GM19324 (cell line): ENCODE measurements around the gene RASGRF2.

Experiments
- ATAC-seq: cut with Tn5 transposase; IDR thresholded peaks from one replicate; pipeline ENCODE4 v1.9.1; 2021; ENCODE audit warnings: mild to moderate bottlenecking, moderate library complexity; ENCODE audit not compliant: unreplicated experiment, low FRiP score

The RASGRF2 gene

DNA sequence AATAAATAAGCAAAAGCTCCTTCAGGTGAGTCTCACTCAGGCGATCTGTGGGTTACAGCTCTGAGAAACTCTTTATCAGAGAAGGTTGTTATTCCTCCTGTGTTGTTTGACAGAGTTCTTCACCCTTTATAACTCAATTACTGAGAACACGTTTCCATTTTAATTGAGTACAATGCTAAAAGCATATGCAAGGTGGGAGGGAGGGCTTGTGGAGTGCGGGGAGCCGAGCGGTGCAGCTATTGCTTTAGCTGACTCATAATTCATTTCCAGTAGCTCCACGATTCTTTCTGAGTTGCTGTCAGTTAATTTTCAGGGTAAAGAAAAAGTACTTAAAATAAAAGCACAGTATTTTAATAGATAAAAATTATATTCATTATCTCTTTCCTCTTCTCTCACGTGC is 168.3 kb downstream of the RASGRF2 start:
- no peak for ATAC-seq

DNA sequence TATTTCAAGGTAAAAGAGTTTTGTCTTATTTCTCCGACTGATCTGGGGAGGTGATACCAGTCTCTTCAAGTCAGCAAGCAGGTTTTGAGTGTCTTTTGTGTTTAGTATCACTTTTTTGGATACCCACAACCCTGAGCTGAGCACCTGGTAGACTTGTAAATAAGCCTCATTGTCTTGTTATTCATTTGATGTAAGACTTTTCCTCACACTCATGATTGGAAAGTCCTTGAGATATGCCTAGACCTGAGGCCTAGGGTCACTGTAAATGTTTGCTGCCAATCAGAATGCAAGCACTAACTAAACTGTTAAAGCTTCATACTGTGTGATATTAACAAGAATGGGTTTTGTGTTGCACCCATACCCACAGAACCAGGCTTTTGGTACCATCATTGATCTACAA is 172.2 kb downstream of the RASGRF2 start:
- no peak for ATAC-seq

DNA sequence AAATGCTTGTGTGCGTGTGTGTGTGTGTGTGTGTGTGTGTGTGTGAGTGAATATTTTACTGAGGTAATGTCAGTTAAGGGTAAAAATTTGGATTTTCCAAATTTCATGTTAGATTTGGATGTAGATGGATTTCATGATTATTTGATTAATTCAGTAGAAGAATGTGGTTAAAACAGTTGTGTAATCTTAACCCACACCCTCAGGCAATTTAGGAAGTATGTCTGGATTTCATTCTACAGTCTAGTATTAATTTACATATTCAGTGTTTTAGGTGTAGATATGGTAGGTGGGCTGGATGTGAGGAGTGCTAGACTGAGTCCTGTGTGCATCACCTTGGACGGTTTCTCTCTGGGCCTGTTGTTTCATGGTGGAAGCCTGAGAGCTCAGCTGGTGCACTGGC is 173.9 kb downstream of the RASGRF2 start:
- no peak for ATAC-seq

DNA sequence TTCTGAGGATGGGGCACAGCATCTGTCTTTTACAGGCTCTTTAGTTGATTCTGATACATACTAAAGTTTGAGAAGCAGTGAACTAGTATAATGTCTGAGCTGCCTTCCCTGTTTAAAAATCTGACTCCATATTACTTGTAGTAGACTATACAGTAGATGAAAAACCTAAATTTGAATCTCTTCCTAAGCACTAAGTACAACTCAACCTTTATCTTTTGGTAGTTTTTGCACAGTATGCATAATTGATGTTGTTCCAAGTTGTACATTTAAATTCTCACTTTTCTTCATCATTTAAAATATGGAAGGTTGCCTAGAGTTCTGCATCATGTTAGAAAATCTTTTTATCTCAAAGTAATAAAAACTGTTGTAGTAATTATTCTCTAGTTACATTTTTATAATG is 174.4 kb downstream of the RASGRF2 start:
- ATAC-seq: no peak

DNA sequence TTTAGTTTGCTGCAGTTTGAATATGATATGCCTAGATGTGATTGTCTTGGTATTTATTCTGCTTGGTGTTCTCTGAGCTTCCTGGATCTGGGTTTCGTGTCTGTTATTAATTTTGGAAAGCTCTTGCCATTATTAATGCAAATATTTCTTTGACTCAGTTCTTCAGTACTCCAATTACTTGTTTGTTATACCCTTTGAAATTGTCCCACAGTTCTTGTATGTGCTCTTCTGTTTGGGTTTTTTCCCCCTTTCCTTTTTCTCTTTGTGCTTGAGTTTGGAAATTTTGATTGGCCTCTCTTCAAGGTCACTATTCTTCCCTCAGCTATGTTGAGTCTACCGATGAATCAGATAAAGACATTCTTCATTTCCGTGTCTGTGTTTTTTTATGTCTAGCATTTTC is 176.4 kb downstream of the RASGRF2 start:
- ATAC-seq: no peak

DNA sequence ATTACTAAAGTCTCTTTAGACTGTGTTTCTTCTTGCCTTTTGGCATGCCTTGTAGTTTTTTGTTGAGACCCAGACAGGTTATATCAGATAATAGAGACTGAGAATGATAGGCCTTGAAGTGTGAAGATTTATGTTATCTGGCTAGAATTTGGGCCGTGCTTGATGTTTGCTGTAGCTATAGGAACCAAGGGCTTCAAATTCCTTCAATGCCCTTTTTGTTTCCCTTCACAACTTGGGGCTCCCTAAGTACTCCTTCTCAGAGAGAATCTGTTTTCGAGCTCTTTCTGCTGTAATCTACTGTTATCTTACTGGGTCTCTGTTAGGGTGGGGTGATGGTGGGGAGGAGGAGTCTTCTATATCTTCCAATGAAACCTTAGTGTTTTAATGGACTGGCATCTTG is 177.7 kb downstream of the RASGRF2 start:
- ATAC-seq: no peak

DNA sequence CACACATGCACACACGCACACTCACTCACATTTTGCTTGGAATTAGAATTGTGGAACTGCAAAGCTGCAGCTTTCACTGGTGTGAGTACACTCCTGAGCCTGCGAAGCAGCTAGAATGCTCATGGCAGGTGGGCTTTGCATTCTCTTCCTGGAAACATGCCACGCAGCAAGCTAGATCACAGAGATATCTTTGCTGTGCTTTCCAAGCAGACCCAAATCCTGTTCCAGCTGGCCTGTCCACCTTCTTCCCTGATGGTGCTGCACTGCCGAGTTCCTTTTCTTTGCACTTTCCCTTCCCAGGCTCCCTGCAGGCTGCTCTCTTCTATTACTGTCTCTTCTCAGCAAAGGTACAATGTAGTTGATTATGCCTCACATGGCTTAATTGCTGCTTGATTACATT is 180.3 kb downstream of the RASGRF2 start:
- ATAC-seq: no peak

DNA sequence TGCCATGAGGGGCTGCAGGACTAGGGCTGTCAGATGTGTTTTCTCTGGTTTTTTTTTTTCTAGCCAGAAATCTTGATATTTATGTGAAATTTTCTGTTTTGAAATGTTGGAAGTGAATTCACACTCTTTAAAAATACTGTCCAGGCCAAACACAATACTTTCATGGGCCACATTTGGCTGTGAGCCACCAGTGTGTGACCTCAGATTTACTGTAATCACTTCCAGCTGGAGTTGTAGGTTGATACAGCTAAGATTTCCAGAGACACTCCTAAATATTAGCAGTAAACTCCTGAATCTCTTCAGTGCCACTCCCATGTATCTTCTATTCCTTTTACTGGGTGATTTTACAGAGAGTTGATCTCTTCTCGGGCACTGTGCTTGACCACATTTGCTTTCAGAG is 180.8 kb downstream of the RASGRF2 start:
- ATAC-seq: no peak

DNA sequence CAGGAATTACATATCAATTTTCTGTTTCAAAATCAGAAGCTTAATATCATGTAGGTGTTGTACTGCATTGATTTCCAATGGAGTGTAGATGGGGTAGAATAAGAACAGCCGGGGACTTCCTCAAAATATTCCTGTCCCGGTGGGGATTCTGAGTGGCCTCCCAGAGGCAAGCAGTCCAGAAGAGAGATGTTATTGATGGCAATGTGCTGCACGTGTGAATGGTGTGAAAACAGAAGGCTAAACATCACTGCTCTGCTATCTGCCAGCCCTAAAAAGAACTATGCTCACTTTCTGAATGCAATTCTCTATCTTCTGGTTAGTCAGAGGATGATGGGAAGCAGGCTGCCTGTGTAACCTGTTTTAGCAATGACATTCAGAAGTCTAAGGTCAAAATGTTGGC is 181.9 kb downstream of the RASGRF2 start:
- no peak for ATAC-seq

DNA sequence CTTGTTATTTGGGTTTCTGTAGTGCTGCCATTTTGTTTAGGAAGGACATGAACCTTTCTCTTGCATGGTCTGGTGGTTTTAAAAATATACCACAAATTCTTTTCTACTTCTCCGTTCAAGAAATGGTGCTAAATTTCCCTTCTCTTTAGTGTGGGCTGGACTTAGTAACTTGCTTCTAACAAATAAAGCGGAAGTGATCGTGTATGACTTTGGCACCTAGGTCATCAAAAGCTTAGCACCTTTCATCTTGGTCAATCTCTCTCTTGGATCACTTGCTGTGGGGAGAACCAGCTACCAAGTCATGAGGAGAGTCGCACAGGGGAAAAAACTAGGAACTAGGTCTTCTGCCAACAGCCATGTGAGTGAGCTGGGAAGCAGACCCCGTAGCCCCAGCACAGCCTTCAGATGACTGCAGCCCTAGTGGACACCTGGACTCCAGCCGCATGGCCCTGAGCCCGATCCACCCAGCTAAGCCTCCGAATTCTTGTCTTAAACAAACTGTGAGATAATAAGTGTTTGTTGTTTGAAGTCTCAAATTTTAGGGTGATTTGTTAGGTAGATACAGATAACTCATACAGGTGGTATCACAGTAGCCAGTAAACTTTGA is 185.3 kb downstream of the RASGRF2 start:
- no peak for ATAC-seq

DNA sequence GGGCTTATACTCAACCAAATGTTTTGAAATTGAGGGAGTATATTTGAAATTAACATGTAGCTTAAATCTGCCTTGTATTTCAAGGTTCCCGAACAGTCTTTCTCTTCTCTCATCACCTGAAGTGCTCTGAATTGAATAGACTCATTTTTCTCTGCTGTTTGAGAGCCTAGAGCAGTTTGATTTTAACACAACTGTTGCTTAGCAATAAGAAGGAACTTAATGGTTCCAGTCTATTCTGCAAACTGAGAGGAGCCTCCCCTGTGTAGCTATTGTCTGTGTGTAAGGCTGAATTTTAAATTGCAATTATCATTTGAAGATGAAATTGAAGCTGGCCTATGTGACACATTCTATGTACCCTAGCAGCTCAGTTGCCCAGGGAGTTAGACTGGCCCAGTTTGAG is 185.9 kb downstream of the RASGRF2 start:
- no peak for ATAC-seq

DNA sequence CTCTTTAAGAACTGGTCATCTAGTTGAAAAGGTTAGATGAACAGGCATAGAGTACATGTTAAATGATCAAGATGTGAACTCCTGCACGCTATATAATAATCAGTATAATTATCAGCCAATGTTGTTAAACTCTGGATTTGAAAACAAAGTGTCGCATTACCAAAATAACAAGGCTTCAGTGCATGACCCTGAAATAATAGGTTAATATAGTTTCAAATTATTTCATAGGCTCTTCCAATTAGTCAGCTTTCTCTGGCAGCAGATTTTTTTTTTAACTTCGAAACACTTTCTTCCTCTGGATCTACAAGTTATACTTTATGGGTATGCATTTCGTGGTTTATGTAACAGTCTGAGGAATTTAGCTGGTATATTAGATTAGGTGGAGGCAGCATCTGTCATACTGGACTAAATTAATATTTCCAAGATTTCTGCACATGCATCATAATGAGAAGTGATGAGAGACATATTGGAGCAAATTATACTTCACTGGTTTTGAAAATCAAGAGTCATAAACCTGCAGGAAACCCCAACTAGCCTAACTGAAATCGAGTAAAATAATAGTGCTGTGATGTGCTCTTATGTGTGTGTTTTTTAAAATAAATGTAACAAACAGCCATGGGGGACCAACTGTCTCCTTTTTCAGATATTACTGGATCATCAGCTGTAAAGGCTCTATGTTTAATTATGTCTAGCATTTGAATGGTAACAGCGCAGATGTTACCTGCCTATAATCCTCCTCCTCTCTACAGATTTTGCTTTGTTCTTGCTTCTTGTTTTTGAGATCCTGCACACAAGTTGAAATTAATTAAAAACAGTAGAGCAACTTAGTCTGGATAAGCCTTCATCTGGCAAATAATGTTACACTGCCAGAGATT is 187.1 kb downstream of the RASGRF2 start:
- ATAC-seq: no peak

DNA sequence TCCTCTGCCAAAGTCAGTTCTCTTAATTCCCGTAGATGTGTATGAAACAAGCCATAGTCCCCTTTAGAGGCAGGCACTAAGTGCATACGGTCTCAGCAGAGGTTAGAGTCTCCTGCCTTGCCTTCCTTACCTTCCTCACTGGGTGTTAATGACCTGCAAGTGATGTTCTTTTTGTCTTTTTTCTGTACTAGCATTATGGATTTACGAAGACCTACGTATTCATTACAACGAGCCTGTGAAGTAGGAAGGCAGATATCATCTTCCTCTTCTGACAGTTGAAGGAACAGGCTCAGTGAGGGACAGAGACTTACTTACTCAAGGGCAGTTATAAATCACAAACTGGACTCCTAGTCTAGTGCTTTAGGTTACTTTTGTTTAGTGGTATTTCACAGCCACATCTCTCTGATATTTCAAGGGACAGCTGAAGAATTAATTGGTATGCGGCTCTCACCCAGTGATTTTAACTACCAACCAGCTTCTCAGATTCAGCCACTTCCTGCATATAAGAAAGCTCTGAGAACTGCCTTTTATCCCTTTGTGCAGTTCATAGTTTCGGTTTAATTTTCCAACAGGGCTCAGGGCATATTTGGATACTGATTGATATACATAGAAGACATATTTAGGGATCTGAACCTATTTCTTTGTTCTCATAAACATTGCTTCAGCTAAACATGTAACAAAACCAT is 187.9 kb downstream of the RASGRF2 start:
- ATAC-seq: no peak

DNA sequence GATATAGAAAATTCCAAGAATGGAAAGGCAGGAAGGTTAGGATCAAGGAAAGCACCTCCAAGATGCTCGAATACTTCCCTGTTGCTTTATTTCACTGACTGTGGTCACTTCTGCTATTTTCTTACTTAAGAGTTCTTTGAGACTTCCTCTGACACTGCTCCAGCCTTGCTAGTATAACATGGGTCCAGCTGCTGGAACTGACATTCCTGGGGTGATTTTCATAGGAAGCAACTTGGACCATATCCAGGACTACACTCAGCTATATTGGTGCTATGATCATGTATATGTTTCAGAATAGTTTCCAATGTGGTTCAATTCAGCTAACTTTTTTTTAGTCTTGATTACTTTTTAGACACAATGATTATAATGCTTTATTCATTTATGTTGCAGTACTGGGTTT is 191.4 kb downstream of the RASGRF2 start:
- no peak for ATAC-seq

DNA sequence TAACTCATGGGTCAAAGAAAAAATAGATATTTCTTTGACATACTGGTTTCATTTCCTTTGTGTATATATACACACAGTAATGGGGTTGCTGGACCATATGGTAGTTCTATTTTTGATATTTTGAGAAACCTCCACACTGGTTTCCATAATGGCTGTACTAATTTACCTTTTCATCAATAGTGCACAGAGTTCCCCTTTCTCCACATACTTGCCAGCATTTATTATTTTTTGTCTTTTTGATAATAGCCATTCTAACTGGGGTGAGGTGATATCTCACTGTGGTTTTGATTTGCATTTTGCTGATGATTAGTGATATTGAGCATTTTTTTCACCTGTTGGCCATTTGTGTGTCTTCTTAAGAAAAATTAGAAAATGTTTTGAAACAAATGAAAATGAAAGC is 194.6 kb downstream of the RASGRF2 start:
- ATAC-seq: no peak

DNA sequence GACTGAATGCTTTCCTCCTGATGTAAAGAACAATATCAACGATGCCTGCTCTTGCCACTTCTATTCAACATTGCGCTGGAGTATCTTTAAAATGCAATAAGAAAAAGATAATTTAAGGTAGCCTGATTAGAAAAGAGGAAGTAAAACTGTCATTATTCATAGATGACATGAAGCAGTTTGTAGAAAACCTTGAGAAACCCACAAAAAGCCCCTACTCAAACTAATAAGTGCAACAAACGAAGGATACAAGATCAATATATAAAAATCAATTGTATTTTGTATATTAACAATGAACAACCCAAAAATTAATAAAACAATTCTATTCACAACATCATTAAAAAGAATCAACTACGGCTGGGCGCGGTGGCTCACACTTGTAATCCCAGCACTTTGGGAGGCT is 196.6 kb downstream of the RASGRF2 start:
- ATAC-seq: no peak

DNA sequence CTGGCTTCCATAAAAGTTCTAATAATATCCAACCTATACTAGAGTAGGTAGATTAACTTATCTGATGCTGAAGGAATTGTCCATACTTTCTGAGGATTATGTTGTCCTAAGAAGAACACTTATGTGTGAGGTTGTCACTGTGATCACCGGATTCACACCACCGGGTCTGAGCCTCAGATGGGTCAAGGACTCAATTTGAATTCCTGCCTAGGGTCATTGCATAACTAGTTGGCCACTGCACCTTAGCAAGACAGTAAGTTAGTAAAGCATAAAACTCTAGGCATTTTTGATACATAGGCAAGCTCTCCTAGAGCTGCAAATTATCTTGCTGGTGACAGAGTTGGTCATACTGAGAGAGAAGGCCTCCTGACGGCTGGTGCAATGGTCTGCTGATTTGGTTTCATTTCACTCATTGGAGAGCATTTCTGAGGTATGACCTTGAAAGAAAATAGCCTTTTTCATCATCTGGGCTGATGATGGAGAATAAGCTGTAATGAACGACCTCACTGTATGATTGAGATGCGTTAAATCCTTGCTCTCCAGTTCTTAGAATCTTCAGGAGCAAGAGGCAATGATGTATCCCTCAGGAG is 200.9 kb downstream of the RASGRF2 start:
- no peak for ATAC-seq

DNA sequence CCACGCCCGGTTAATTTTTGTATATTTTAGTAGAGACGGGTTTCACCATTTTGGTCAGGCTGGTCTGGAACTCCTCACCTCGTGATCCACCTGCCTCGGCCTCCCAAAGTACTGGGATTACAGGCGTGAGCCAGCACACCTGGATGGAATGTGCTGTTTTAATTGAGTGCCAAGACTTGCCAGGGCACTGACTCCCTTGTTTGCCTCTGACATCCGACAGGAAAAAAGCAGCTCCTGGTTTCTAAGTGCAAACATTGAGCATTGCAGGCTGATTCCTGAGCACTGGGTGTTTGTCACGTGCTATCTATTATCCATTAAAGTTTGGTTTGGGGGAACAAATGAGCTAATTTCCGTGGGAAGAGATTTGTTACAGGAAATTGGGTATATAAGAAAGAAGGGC is 202.3 kb downstream of the RASGRF2 start:
- no peak for ATAC-seq

DNA sequence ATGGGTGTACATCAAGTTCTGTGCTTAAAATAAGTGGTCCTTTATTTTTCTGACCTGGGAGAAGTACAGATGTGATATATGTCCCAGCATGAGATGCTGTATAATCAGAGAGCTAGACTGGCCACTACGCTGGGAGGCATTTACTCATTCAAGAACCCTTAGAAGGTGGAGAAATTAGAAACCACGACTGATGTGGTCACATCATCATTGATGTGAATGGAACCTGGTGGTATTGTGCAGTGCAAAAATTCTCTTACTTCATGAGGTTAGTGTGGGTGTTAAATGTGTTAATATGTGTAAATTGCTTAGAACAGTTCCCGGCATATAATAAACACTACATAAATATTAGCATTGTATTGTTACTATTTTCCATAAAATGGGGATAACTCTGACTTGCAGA is 203.5 kb downstream of the RASGRF2 start:
- no peak for ATAC-seq

DNA sequence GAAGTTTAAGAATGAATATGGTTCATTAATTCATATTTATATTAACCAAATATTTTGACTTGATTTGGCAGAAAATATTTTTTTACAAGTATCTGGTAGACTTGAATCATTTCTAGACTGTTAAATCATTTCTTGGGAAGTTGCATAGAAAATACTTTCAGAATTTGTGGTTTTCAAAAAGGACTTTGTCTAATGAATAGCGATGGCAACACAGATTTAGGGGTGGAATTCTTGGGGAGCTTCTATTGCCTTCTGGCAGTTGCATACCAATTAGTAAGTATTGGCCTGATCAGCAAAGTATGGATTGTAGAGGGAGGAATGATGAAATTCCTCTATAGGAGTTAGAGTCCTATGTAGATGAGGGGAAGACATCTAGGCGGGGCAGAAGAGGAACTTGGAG is 204.3 kb downstream of the RASGRF2 start:
- ATAC-seq: no peak

DNA sequence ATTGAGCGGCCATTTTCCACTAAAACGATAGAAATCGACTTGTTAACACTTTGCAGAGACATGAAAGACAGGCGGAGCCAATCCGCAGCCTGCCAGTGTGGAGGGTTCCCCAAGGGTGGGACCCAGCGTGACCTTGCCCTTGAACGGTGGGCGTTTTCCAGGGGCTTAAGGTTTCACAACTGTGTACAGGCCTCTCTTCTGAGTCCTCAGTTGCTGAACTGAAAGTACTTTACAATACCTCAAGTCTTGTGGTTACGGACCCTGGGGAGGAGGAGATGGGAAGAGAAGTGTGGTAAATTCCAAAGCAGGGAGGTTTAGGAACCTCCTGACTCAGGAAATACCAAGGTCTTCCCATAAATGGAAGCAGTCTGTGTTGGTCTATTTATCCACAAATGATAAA is 204.8 kb downstream of the RASGRF2 start:
- ATAC-seq: no peak
